CD4-positive, alpha-beta memory T cell (primary cell): ENCODE results near the gene PTX4. TPM values are rescaled to one million over a fixed set of nuclear protein-coding genes. Genes with fewer than 3 reads are reported as not detected.
A peak's percentile ranks its signal among the peaks of the same experiment; 100 is the strongest.

Source experiments
- CTCF ChIA-PET: fragments of 350-600 bp; sonication (Branson Sonifier 250); formaldehyde crosslinking; loops from one replicate; lab custom pipeline; 2021; ENCODE audit warnings: inconsistent platforms; ENCODE audit not compliant: partially characterized antibody; lab: Charles Lee
- POLR2A ChIA-PET: fragments of 350-600 bp; sonication (Branson Sonifier 250); formaldehyde crosslinking; loops from one replicate; lab custom pipeline; 2021; ENCODE audit not compliant: partially characterized antibody; lab: Charles Lee
- DNase-seq, 5 donors: peaks; one replicate each; pipeline versions ENCODE4 v3.0.0 to v3.0.0-alpha.2; 2020 to 2022; ENCODE audit warnings: mixed read lengths in 1 of 5
- H3K27ac ChIP-seq: one replicate; pipeline ENCODE4 v1.7.0; 2013; ENCODE audit warnings: low read depth, low read length
- H3K27me3 ChIP-seq: 2 replicates; pipeline ENCODE4 v1.7.0; 2013; ENCODE audit warnings: mild to moderate bottlenecking, low read length, moderate library complexity; ENCODE audit not compliant: insufficient read depth
- H3K36me3 ChIP-seq: 2 replicates; pipeline ENCODE4 v1.7.0; 2013; ENCODE audit warnings: mild to moderate bottlenecking, low read length, moderate library complexity; ENCODE audit not compliant: insufficient read depth
- H3K4me1 ChIP-seq: 2 replicates; pipeline ENCODE4 v1.7.0; 2013; ENCODE audit warnings: mild to moderate bottlenecking, low read length, moderate library complexity; ENCODE audit not compliant: insufficient read depth
- H3K4me3 ChIP-seq, 2 donors: one replicate each; pipeline ENCODE4 v1.7.0; 2013; ENCODE audit warnings: low read length in 2 of 2, mild to moderate bottlenecking in 1 of 2
- H3K9me3 ChIP-seq, 2 donors: one replicate each; pipeline ENCODE4 v1.7.0; 2013; ENCODE audit warnings: low read length in 2 of 2, control low read depth in 1 of 2; ENCODE audit not compliant: control insufficient read depth in 1 of 2
- H3K27ac Mint-ChIP-seq, 7 donors: one replicate each; pipeline ENCODE4 v1.8.0; 2020 to 2021; ENCODE audit warnings: mixed read lengths in 7 of 7, mild to moderate bottlenecking in 6 of 7, inconsistent platforms in 3 of 7, moderate library complexity in 3 of 7
- H3K27me3 Mint-ChIP-seq, 2 donors: one replicate each; pipeline ENCODE4 v1.8.0; 2020 to 2021; ENCODE audit warnings: mixed read lengths in 2 of 2
- H3K36me3 Mint-ChIP-seq, 2 donors: one replicate each; pipeline ENCODE4 v1.8.0; 2020 to 2021; ENCODE audit warnings: mixed read lengths in 2 of 2, inconsistent platforms in 1 of 2, mild to moderate bottlenecking in 1 of 2
- H3K4me1 Mint-ChIP-seq, 4 donors: one replicate each; pipeline ENCODE4 v1.8.0; 2020 to 2021; ENCODE audit warnings: mixed read lengths in 4 of 4, mild to moderate bottlenecking in 1 of 4
- H3K4me3 Mint-ChIP-seq, 8 donors: one replicate each; pipeline ENCODE4 v1.8.0; 2020 to 2021; ENCODE audit warnings: mixed read lengths in 8 of 8, mild to moderate bottlenecking in 7 of 8, moderate library complexity in 6 of 8, inconsistent platforms in 3 of 8
- H3K9me3 Mint-ChIP-seq, 8 donors: one replicate each; pipeline ENCODE4 v1.8.0; 2020 to 2021; ENCODE audit warnings: mixed read lengths in 8 of 8, mild to moderate bottlenecking in 5 of 8, inconsistent platforms in 3 of 8, moderate library complexity in 1 of 8
- intact Hi-C: fragments of 100-400 bp; cut with micrococcal nuclease; formaldehyde crosslinking; loops from one replicate; pipeline ENCODE4 v1.15.1; 2023
- polyA plus RNA-seq, 2 donors: library from polyadenylated mRNA; unstranded; fragments of 300-500 nt; fragmentation: Illumina TruSeq; gene quantifications; one replicate each; pipeline ENCODE4 v1.2.3, GENCODE V29; 2021
- total RNA-seq, 2 experiments: library from RNA; stranded (reverse); gene quantifications; one replicate each; pipeline ENCODE4 v1.2.3, GENCODE V29; 2021

The PTX4 gene
- total and polyA plus RNA-seq, 4 experiments from 2014 or later = not detected

GRCh38 chr16:1491327-1491726 lies 2.6 kb upstream of the PTX4 start:
- no peak for DNase-seq
- Mint-ChIP-seq H3K4me1 (peaks cover 7 to 22% (median 13%) of the 10 kb centered on the region in 4 donors), H3K36me3 (peaks cover 0 to 4% of the 10 kb centered on the region in 2 donors), H3K9me3 (peaks cover 0 to 1% (median 0%) of the 10 kb centered on the region in 8 donors), H3K4me3 (no peak overlapping the region), H3K27ac (peak overlapping the region in 3 of 7 donors; percentile 48 to 100 (median 76)), H3K27me3 (peaks cover 0 to 1% of the 10 kb centered on the region in 2 donors)
- CTCF ChIA-PET = interaction anchor here (2.0 kb wide), 1 partner anchor 47 kb away, joined by 5 read pairs; no protein-coding TSS in a partner anchor
- Histone ChIP-seq H3K36me3 (no peaks in the 10 kb centered on the region), H3K27ac (no peak overlapping the region), H3K9me3 (no peaks in the 10 kb centered on the region), H3K4me1 (peaks cover 20% of the 10 kb centered on the region), H3K27me3 (no peaks in the 10 kb centered on the region), H3K4me3 (no peak overlapping the region)
- intact Hi-C loops = loop anchor here (5.0 to 10.0 kb wide), 3 partner anchors 121 to 451 kb away; partner anchors contain the start of genes CRAMP1, IFT140, MAPK8IP3 and MSRB1
- POLR2A ChIA-PET = interaction anchor here (0.6 to 3.2 kb wide), 3 partner anchors 26 to 70 kb away, joined by 4 to 30 read pairs (median 22); partner anchors contain the start of genes TMEM204 and UQCC4

DNA sequence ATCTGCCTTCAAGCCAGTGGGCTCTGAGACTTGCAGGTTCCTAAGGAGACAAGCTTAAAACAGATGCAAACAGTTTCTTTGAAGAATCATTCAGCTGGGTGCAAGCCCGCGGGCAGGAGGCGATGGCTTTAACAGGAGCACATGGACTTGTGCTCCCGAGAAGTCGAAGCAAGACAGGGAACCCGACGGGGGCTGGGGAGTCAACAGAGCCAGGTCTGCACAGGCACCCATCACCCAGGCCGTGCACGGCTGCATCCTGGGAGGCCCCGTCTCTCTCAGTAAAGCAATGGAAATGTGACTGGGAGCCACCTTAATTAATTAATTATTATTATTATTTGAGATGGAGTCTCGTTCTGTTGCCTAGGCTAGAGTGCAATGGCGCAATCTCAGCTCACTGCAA lies 333 bp upstream of the PTX4 start:
- intact Hi-C loops = no loop called here
- Histone ChIP-seq H3K4me1 (peaks cover 14% of the 10 kb centered on the region), H3K36me3 (no peaks in the 10 kb centered on the region), H3K4me3 (no peak overlapping the region), H3K9me3 (no peaks in the 10 kb centered on the region), H3K27ac (no peak overlapping the region), H3K27me3 (no peaks in the 10 kb centered on the region)
- H3K27ac Mint-ChIP-seq = no peak overlapping the region
- H3K27me3 Mint-ChIP-seq = peaks cover 0 to 1% of the 10 kb centered on the region in 2 donors
- ChIA-PET POLR2A (no interaction called here), CTCF (interaction anchor here (1.8 kb wide), 1 partner anchor 125 kb away, joined by 4 read pairs; no protein-coding TSS in a partner anchor)
- H3K9me3 Mint-ChIP-seq = peaks cover 0 to 1% (median 0%) of the 10 kb centered on the region in 8 donors
- DNase-seq = no peak
- H3K36me3 Mint-ChIP-seq = peaks cover 0 to 4% of the 10 kb centered on the region in 2 donors
- H3K4me1 Mint-ChIP-seq = peaks cover 7 to 15% (median 11%) of the 10 kb centered on the region in 4 donors
- no peak overlapping the region for H3K4me3 Mint-ChIP-seq

DNA sequence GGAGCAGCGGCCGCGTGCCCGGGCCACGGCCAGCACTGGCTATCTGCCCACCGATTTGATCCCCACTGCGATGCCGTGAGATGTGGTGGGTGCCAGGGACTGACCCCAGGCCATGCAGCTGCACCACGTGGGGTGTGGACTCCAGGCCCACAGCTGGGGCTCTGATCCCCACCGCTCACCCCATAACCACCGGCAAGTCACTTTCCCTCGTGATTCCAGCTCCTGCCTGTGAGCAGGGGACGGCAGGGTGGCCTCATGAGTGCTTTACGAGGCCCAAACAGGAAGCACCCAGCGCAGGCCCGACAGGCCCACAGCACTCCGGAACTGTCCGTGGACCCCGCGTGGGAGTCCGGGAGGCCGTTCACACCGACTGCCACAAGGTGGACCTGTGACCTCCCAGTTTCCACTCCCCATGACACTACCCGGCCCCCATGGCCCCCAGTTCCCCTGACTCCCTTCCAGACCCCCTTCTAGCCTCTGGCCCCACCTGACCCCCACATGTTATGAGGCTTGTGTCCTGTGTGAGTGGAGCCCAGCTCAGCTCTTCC lies 616 bp downstream of the PTX4 start:
- peaks cover 0 to 1% of the 10 kb centered on the region in 2 donors for H3K27me3 Mint-ChIP-seq
- no peak overlapping the region for H3K4me3 Mint-ChIP-seq
- H3K9me3 Mint-ChIP-seq = peaks cover 0 to 1% (median 0%) of the 10 kb centered on the region in 8 donors
- H3K9me3 ChIP-seq = no peaks in the 10 kb centered on the region
- no peak overlapping the region for H3K27ac ChIP-seq
- peaks cover 0 to 2% of the 10 kb centered on the region in 2 donors for H3K36me3 Mint-ChIP-seq
- H3K36me3 ChIP-seq = no peaks in the 10 kb centered on the region
- no peaks in the 10 kb centered on the region for H3K27me3 ChIP-seq
- H3K4me1 Mint-ChIP-seq = peaks cover 7 to 9% (median 8%) of the 10 kb centered on the region in 4 donors
- intact Hi-C loops = no loop called here
- no peak overlapping the region for H3K4me3 ChIP-seq
- POLR2A ChIA-PET = no interaction called here
- CTCF ChIA-PET = no interaction called here
- no peak for DNase-seq
- H3K4me1 ChIP-seq = peaks cover 10% of the 10 kb centered on the region
- H3K27ac Mint-ChIP-seq = peak overlapping the region in 1 of 7 donors; percentile 27

GRCh38 chr16:1487395-1488053 lies 1.2 kb downstream of the PTX4 start:
- intact Hi-C loops = no loop called here
- POLR2A ChIA-PET = no interaction called here
- H3K36me3 Mint-ChIP-seq = no peaks in the 10 kb centered on the region
- DNase-seq = no peak
- H3K4me1 Mint-ChIP-seq = peaks cover 2 to 3% (median 3%) of the 10 kb centered on the region in 4 donors
- no peak overlapping the region for H3K27ac Mint-ChIP-seq
- CTCF ChIA-PET = no interaction called here
- Histone ChIP-seq H3K27ac (no peak overlapping the region), H3K4me1 (peaks cover 5% of the 10 kb centered on the region), H3K36me3 (no peaks in the 10 kb centered on the region), H3K27me3 (no peaks in the 10 kb centered on the region), H3K9me3 (no peaks in the 10 kb centered on the region), H3K4me3 (no peak overlapping the region)
- no peaks in the 10 kb centered on the region for H3K9me3 Mint-ChIP-seq
- H3K27me3 Mint-ChIP-seq = peaks cover 0 to 1% of the 10 kb centered on the region in 2 donors
- no peak overlapping the region for H3K4me3 Mint-ChIP-seq

DNA sequence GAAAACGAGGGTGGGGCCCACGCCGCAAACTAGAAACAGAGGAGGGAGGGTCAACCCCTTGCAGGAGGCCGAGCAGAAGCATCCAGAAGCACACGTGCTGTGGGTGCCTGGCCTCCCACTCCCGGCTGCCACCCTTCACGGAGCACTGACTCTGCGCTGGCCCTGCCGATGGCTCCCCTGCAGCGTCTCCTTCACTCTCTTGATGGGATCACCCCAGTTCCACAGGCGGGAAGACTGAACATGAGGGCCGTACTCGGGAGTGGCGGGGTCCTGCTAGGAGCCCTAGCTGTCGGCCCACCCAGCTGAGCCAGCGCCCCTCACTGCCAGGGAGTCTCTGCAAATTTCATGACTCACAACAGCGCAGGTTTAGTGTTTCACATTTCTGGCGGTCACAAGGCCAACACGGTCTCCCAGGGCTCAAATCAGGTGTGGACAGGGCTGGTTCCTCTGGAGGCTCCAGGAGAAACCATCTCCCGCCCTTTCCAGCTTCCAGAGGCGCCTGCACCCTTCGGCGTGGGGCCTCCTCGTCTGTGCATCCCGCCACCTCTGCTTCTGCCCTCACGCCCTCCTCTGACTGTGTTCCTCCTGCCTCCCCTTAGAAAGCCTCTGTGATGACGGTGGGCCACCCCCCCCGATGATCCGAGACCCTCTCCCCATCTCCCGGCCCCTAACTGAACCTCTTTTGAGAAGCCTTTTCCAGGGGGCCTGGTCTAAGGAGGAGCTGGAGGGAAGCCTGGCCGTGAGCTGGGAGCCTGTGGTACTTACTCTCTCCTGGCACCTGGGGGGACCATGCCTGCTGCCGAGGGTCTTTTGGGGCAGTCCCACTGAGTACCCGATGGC lies 2.0 kb downstream of the PTX4 start:
- Histone ChIP-seq H3K36me3 (no peaks in the 10 kb centered on the region), H3K4me3 (no peak overlapping the region), H3K27me3 (no peaks in the 10 kb centered on the region), H3K4me1 (no peaks in the 10 kb centered on the region), H3K9me3 (no peaks in the 10 kb centered on the region), H3K27ac (no peak overlapping the region)
- DNase-seq = no peak
- no peak overlapping the region for H3K27ac Mint-ChIP-seq
- intact Hi-C loops = no loop called here
- ChIA-PET CTCF (no interaction called here), POLR2A (no interaction called here)
- H3K4me1 Mint-ChIP-seq = no peaks in the 10 kb centered on the region
- H3K27me3 Mint-ChIP-seq = peaks cover 0 to 1% of the 10 kb centered on the region in 2 donors
- no peaks in the 10 kb centered on the region for H3K9me3 Mint-ChIP-seq
- H3K4me3 Mint-ChIP-seq = no peak overlapping the region
- H3K36me3 Mint-ChIP-seq = no peaks in the 10 kb centered on the region

DNA sequence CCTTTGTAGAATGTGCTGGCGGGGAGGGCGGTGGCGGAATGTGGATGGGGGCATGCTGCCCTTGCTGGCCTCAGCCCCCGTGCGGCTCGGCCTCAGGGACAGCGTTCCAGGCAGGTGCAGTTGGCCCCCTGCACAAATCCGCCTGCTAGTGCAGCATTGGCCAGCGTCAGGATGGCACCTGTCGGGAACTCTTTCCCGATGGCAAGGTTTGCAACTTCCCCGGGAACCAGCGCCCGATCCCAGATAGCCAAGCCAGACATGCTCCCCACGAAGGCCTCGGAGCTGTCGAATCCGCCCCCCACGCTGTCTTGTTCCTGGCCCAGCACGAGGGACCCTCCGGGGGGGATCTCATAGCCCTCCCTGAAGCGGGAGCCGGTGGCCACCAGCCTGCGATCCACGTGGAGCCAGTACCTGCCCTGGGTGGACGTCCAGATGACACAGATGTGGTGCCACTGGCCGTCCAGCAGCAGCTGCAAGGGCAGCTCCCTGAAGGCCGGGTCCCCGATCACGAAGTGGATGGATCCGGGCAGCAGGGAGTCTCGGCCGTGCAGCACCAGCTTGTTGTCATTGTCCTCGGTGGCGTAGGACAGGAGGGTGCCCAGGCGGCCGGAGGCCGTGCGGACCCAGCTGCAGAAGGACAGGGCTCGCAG lies 2.8 kb downstream of the PTX4 start:
- ChIA-PET CTCF (no interaction called here), POLR2A (no interaction called here)
- Histone ChIP-seq H3K27me3 (no peaks in the 10 kb centered on the region), H3K27ac (no peak overlapping the region), H3K4me1 (no peaks in the 10 kb centered on the region), H3K36me3 (no peaks in the 10 kb centered on the region), H3K4me3 (no peak overlapping the region), H3K9me3 (no peaks in the 10 kb centered on the region)
- Mint-ChIP-seq H3K4me3 (no peak overlapping the region), H3K9me3 (no peaks in the 10 kb centered on the region), H3K27ac (no peak overlapping the region), H3K36me3 (no peaks in the 10 kb centered on the region), H3K4me1 (no peaks in the 10 kb centered on the region), H3K27me3 (peaks cover 0 to 3% of the 10 kb centered on the region in 2 donors)
- intact Hi-C loops = no loop called here
- no peak for DNase-seq
